SU-DHL-6 (cell line): Measurements from ENCODE around the gene SLC38A3.

Experiments used
- H2AFZ ChIP-seq: fragments of 200-600 bp; sonication (generic); 2 replicates; pipeline ENCODE4 v1.6.1; 2014; ENCODE audit warnings: low read depth, mild to moderate bottlenecking, moderate library complexity, mixed read lengths, antibody characterized with exemption, low read length; ENCODE audit not compliant: severe bottlenecking
- H3F3A ChIP-seq: fragments of 200-600 bp; shearing (Covaris generic); 2 replicates; pipeline ENCODE4 v1.6.0; 2016; ENCODE audit warnings: antibody characterized with exemption, mild to moderate bottlenecking; ENCODE audit not compliant: insufficient read depth
- H3K27ac ChIP-seq: fragments of 200-600 bp; sonication (generic); 2 replicates; pipeline ENCODE4 v1.5.1; 2016; ENCODE audit warnings: low read depth, mild to moderate bottlenecking, low read length, moderate library complexity, mixed read lengths
- H3K27me3 ChIP-seq: fragments of 200-600 bp; sonication (generic), shearing (Covaris generic); 2 replicates; pipeline ENCODE4 v1.6.0; 2014; ENCODE audit warnings: mild to moderate bottlenecking, low read length
- H3K36me3 ChIP-seq: fragments of 200-600 bp; sonication (generic); 2 replicates; pipeline ENCODE4 v1.6.1; 2014; ENCODE audit warnings: mild to moderate bottlenecking, low read length, mixed read lengths
- H3K4me2 ChIP-seq: fragments of 300-600, 200-600 bp; shearing (Covaris generic), sonication (generic); 2 replicates; pipeline ENCODE4 v1.6.0; 2014; ENCODE audit warnings: low read length, low read depth, mild to moderate bottlenecking; ENCODE audit not compliant: poor library complexity, severe bottlenecking
- H3K4me3 ChIP-seq: fragments of 200-600 bp; sonication (generic); 2 replicates; pipeline ENCODE4 v1.5.1; 2014; ENCODE audit warnings: antibody characterized with exemption, low read length, mild to moderate bottlenecking, mixed read lengths; ENCODE audit not compliant: insufficient read depth, poor library complexity, severe bottlenecking
- H3K79me2 ChIP-seq: fragments of 200-600 bp; sonication (generic); 2 replicates; pipeline ENCODE4 v1.6.1; 2014; ENCODE audit warnings: mild to moderate bottlenecking, low read length, moderate library complexity; ENCODE audit not compliant: insufficient read depth
- H3K9ac ChIP-seq: fragments of 200-600 bp; sonication (generic); 2 replicates; pipeline ENCODE4 v1.7.0; 2014; ENCODE audit warnings: mild to moderate bottlenecking, low read length
- H3K9me2 ChIP-seq: fragments of 200-600 bp; sonication (generic); replicated peaks from 2 replicates; pipeline ENCODE4 v1.6.1; 2014; ENCODE audit warnings: low read length; ENCODE audit not compliant: insufficient read depth
- H3K9me3 ChIP-seq: fragments of 200-600 bp; sonication (generic); 2 replicates; pipeline ENCODE4 v1.6.1; 2014; ENCODE audit warnings: low read length, mixed read lengths; ENCODE audit not compliant: insufficient read depth
- H4K20me1 ChIP-seq: fragments of 200-600 bp; sonication (generic); 2 replicates; pipeline ENCODE4 v1.6.1; 2014; ENCODE audit warnings: low read depth, mild to moderate bottlenecking, antibody characterized with exemption, low read length, moderate library complexity, mixed read lengths
- EZH2phosphoT487 ChIP-seq: fragments of 200-600 bp; sonication (generic), shearing (Covaris generic); conservative IDR thresholded peaks from 2 replicates; pipeline ENCODE4 v1.6.1; 2018; ENCODE audit warnings: mild to moderate bottlenecking, antibody characterized with exemption, low read length, moderate library complexity, mixed read lengths
- TF ChIP-seq, protein P1 (sequence below): fragments of 200-600 bp; sonication (generic); IDR thresholded peaks from one replicate; pipeline ENCODE4 v1.5.1; 2017; ENCODE audit warnings: antibody characterized with exemption, mild to moderate bottlenecking, low read length, moderate library complexity; ENCODE audit not compliant: insufficient read depth, poor library complexity, severe bottlenecking

Gene SLC38A3

DNA sequence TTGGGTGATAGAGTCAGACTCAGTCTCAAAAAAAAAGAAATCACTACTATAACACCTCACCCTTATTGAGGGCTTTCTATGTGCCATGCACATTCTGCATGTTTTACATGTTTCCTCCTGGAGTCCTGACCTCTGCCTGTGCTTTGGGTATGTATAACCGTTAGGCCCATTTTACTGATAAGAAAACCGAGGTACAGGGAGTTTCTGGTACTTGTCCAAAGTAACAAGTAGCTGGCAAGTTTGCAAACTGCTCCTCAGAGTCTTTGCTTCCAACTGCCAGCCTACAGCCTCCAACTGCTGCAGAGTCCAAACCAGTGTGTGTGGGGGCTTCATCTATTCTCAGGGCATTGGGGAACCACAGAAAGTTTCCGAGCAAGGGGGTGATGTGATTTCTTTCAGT is 27.2 kb downstream of the SLC38A3 start:
- Histone ChIP-seq H3K27ac (no peak overlapping the region), H3K27me3 (no peaks in the 10 kb centered on the region), H3K4me2 (no peak overlapping the region), H4K20me1 (no peaks in the 10 kb centered on the region), H3K36me3 (no peaks in the 10 kb centered on the region), H3K79me2 (peaks cover 12% of the 10 kb centered on the region), H2AFZ (no peak overlapping the region), H3F3A (no peaks in the 10 kb centered on the region), H3K9me3 (no peaks in the 10 kb centered on the region), H3K9ac (no peak overlapping the region), H3K4me3 (no peak overlapping the region), H3K9me2 (no peaks in the 10 kb centered on the region)
- no peak for TF ChIP-seq EZH2phosphoT487
- TF ChIP-seq, protein P1, sequence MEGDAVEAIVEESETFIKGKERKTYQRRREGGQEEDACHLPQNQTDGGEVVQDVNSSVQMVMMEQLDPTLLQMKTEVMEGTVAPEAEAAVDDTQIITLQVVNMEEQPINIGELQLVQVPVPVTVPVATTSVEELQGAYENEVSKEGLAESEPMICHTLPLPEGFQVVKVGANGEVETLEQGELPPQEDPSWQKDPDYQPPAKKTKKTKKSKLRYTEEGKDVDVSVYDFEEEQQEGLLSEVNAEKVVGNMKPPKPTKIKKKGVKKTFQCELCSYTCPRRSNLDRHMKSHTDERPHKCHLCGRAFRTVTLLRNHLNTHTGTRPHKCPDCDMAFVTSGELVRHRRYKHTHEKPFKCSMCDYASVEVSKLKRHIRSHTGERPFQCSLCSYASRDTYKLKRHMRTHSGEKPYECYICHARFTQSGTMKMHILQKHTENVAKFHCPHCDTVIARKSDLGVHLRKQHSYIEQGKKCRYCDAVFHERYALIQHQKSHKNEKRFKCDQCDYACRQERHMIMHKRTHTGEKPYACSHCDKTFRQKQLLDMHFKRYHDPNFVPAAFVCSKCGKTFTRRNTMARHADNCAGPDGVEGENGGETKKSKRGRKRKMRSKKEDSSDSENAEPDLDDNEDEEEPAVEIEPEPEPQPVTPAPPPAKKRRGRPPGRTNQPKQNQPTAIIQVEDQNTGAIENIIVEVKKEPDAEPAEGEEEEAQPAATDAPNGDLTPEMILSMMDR, result no peak

DNA sequence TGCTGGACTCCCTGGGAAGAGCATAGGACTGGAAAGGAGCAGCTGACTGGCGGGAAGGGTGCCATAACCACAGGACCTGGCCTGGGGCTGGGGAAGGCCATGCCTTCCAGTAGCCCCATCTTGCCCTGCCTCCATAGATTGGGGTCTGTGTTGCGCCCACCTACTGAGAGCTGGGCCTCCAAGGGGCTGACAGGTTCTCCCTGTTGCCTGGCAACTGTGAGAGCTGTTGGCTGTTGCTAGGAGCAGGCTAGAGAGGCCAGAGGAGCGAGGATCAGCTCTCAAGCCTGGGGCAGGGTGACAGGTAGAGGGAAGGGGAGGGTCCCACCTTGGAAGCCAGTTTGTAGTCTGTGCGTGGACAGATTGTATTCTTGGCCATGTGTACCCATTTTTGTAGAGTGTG is 28.1 kb downstream of the SLC38A3 start:
- no peak overlapping the region for H3K4me3 ChIP-seq
- no peaks in the 10 kb centered on the region for H3K9me2 ChIP-seq
- H2AFZ ChIP-seq, result no peak overlapping the region
- H3K27ac ChIP-seq, result no peak overlapping the region
- peaks cover 20% of the 10 kb centered on the region for H3K79me2 ChIP-seq
- no peak overlapping the region for H3K4me2 ChIP-seq
- no peaks in the 10 kb centered on the region for H4K20me1 ChIP-seq
- H3K9ac ChIP-seq, result no peak overlapping the region
- no peaks in the 10 kb centered on the region for H3K36me3 ChIP-seq
- H3F3A ChIP-seq, result no peaks in the 10 kb centered on the region
- no peaks in the 10 kb centered on the region for H3K27me3 ChIP-seq
- TF ChIP-seq EZH2phosphoT487, result no peak
- TF ChIP-seq, protein P1, result no peak
- no peaks in the 10 kb centered on the region for H3K9me3 ChIP-seq

DNA sequence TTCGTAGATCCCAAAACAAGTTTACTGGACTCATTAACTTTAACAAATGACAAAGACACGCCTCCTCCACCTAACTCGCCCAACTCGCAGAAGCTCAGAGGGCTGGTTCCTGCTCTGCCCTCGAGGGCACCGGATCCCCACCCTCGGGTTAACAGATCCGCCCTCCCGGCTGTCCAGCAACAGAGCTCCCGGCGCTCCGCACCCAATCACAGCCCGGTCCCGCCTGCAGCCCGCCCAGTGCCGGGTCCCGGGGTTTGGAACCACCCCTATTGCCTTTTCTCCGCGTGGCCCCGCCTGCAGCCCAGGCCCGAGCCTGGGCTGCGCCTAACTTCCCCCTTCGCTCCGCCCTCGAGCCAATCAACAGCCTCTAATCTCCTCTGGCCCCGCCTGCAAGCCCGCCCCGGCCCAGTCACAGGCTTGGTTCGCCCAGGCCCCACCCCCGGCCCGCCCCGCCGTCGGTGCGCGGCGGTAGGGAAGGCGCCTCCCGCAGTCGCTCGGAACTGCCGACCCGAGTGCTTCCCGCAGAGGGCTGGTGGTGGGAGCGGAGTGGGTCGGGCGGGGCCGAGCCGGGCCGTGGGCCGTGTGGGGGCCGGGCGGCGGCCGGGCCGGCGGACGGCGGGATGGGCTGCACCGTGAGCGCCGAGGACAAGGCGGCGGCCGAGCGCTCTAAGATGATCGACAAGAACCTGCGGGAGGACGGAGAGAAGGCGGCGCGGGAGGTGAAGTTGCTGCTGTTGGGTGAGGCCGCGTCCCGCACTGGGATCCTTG is 30.8 kb downstream of the SLC38A3 start, which contains the start of gene GNAI2:
GNAI2 (plus strand) TSS at position 489 of the 768 bp plus-strand sequence; CDS start at position 621, 132 bp downstream.
- peak within 1 kb of the TSS; percentile 76 for H3K27ac ChIP-seq
- peak within 1 kb of the TSS; percentile 84 for H3K4me2 ChIP-seq
- no peaks in the 10 kb centered on the region for H4K20me1 ChIP-seq
- no peaks in the 10 kb centered on the region for H3F3A ChIP-seq
- peak within 1 kb of the TSS; percentile 72 for H3K9ac ChIP-seq
- H3K79me2 ChIP-seq, result peaks cover 45% of the 10 kb centered on the region
- TF ChIP-seq, protein P1, result no peak
- no peak for TF ChIP-seq EZH2phosphoT487
- no peaks in the 10 kb centered on the region for H3K9me3 ChIP-seq
- peak within 1 kb of the TSS; percentile 50 for H2AFZ ChIP-seq
- no peaks in the 10 kb centered on the region for H3K9me2 ChIP-seq
- H3K27me3 ChIP-seq, result no peaks in the 10 kb centered on the region
- H3K4me3 ChIP-seq, result peak within 1 kb of the TSS; percentile 96
- H3K36me3 ChIP-seq, result no peaks in the 10 kb centered on the region
